Femur (tissue), 1 donor: ENCODE data around the gene ISG15.
"Not testable (repeated sequence)": the region's sequence is repeated elsewhere in the genome, so short reads cannot be mapped to it uniquely, and the experiment has no call there.

Experiments
- DNase-seq: peaks from one replicate; pipeline ENCODE4 v3.0.0-alpha.2; 2017

ISG15 gene

GRCh38 chr1:1046767-1047166 lies 33.5 kb downstream of the ISG15 start:
- DNase-seq = no peak

- DNase-seq = no peak
These were observed 34.1 kb downstream of the ISG15 start for GRCh38 chr1:1047407-1047806.

GRCh38 chr1:1047963-1048362 lies 34.7 kb downstream of the ISG15 start:
- DNase-seq = no peak

- no peak for DNase-seq
These were observed 35.5 kb downstream of the ISG15 start for GRCh38 chr1:1048765-1049164.

- no peak for DNase-seq
These were observed 36.2 kb downstream of the ISG15 start for GRCh38 chr1:1049318-1050165.

GRCh38 chr1:1050577-1051052 lies 37.3 kb downstream of the ISG15 start:
- no peak for DNase-seq

- DNase-seq = no peak
These were observed 38.0 kb downstream of the ISG15 start for GRCh38 chr1:1051127-1051810.

- DNase-seq = no peak
These were observed 38.9 kb downstream of the ISG15 start for GRCh38 chr1:1052003-1052840.

GRCh38 chr1:1053022-1053421 lies 39.7 kb downstream of the ISG15 start:
- no peak for DNase-seq

GRCh38 chr1:1053682-1054081 lies 40.4 kb downstream of the ISG15 start:
- no peak for DNase-seq

- no peak for DNase-seq
These were observed 40.9 kb downstream of the ISG15 start for GRCh38 chr1:1054099-1054700.

- no peak for DNase-seq
These were observed 41.7 kb downstream of the ISG15 start for GRCh38 chr1:1054971-1055370.

GRCh38 chr1:1055841-1056736 lies 42.8 kb downstream of the ISG15 start:
- no peak for DNase-seq

- DNase-seq = not testable (repeated sequence)
These were observed 44.4 kb downstream of the ISG15 start for GRCh38 chr1:1057769-1058087.

GRCh38 chr1:1058088-1058905 lies 45.0 kb downstream of the ISG15 start:
- no peak for DNase-seq

- no peak for DNase-seq
These were observed 45.7 kb downstream of the ISG15 start for GRCh38 chr1:1058921-1059493.

- DNase-seq = peak; percentile 86
These were observed 46.4 kb downstream of the ISG15 start for GRCh38 chr1:1059494-1060280.

GRCh38 chr1:1060281-1061000 lies 47.1 kb downstream of the ISG15 start:
- no peak for DNase-seq
